ENCODE results near the gene PLLP.

The PLLP gene

DNA sequence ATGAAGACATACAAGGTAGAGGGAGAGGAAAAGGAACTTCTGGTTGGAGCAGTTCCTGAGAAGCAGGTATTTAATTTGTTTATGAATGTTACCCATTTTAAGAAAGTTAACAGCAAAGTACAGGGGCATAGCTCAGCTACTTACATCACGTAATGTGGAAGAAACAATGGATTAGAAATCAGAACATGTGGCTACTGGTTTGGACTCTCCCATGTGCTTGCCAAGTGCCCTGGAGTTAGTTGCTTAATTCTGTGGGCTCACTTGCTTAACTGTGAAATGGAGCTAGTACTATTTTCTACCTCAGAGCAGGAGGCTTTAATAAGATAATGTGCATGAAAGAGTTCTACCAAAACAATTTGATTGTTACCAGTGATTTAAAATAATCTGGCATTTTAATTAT is 71.0 kb downstream of the PLLP start:
- DNase-seq, result peak; percentile 4

DNA sequence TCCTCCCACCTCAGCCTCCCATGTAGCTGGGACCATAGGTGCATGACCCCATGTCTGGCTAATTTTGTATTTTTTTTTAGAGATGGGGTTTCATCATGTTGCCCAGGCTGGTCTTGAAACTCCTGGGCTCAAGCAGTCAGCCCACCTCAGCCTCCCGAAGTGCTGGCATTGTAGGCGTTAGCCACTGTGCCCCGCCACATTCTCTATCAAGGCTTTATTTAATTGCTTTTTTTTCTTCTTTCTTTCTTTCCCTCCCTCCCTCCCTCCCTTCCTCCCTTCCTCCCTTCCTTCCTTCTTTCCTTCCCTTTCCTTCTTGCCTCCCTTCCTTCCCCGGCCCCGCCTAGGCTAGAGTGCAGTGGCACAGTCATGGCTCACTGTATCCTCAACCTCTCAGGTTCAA is 74.7 kb downstream of the PLLP start:
- DNase-seq, result no peak

GRCh38 chr16:57208926-57209325 is 75.5 kb downstream of the PLLP start:
- no peak for DNase-seq

Data from MV-4-11 (cell line).